Naive thymus-derived CD4-positive, alpha-beta T cell (primary cell): ENCODE data around the gene CHIC2. TPM values are rescaled to one million over a fixed set of nuclear protein-coding genes. Genes with fewer than 3 reads are reported as not detected.

ENCODE experiments used
- ATAC-seq: fragments of 150-1000 bp; cut with Tn5 transposase; 2 replicates; pipeline ENCODE4 v1.10.0; 2021; ENCODE audit warnings: mild to moderate bottlenecking, moderate library complexity
- CTCF ChIA-PET: fragments of 350-600 bp; sonication (Branson Sonifier 250); formaldehyde crosslinking; loops from one replicate; lab custom pipeline; 2021; ENCODE audit warnings: antibody characterized with exemption; lab: Charles Lee
- POLR2A ChIA-PET: fragments of 350-600 bp; sonication (Branson Sonifier 250); formaldehyde crosslinking; loops from one replicate; lab custom pipeline; 2021; ENCODE audit warnings: antibody characterized with exemption, inconsistent platforms; lab: Charles Lee
- DNase-seq, 9 donors: peaks; one replicate each; pipeline versions ENCODE4 v3.0.0 to v3.0.0-alpha.2; 2020 to 2022; ENCODE audit warnings: mixed read lengths in 1 of 9
- H3K27ac ChIP-seq: one replicate; pipeline ENCODE4 v1.7.0; 2013; ENCODE audit warnings: mild to moderate bottlenecking, low read depth, low read length, moderate library complexity
- H3K27me3 ChIP-seq, 2 donors: one replicate each; pipeline ENCODE4 v1.7.0; 2013; ENCODE audit warnings: low read length in 2 of 2, mild to moderate bottlenecking in 2 of 2, moderate library complexity in 2 of 2; ENCODE audit not compliant: control insufficient read depth in 2 of 2, insufficient read depth in 2 of 2
- H3K36me3 ChIP-seq, 3 experiments: 1 replicate in 2 of 3; 2 replicates in 1 of 3; pipeline ENCODE4 v1.7.0; 2013; ENCODE audit warnings: low read length in 3 of 3, mild to moderate bottlenecking in 3 of 3, moderate library complexity in 1 of 3; ENCODE audit not compliant: insufficient read depth in 3 of 3, control insufficient read depth in 2 of 3
- H3K4me1 ChIP-seq, 2 donors: one replicate each; pipeline ENCODE4 v1.7.0; 2013; ENCODE audit warnings: low read length in 2 of 2, mild to moderate bottlenecking in 2 of 2, moderate library complexity in 1 of 2; ENCODE audit not compliant: control insufficient read depth in 2 of 2, insufficient read depth in 2 of 2
- H3K4me3 ChIP-seq: 2 replicates; pipeline ENCODE4 v1.7.0; 2013; ENCODE audit warnings: mild to moderate bottlenecking, low read length
- H3K9me3 ChIP-seq, 3 experiments: 1 replicate in 2 of 3; 2 replicates in 1 of 3; pipeline ENCODE4 v1.7.0; 2013; ENCODE audit warnings: low read length in 3 of 3; ENCODE audit not compliant: control insufficient read depth in 2 of 3
- H3K27ac Mint-ChIP-seq, 9 donors: one replicate each; pipeline ENCODE4 v1.8.0; 2020 to 2022; ENCODE audit warnings: mixed read lengths in 9 of 9, mild to moderate bottlenecking in 8 of 9, moderate library complexity in 5 of 9, inconsistent platforms in 2 of 9
- H3K27me3 Mint-ChIP-seq, 5 donors: one replicate each; pipeline ENCODE4 v1.8.0; 2021 to 2022; ENCODE audit warnings: mixed read lengths in 5 of 5, mild to moderate bottlenecking in 1 of 5
- H3K36me3 Mint-ChIP-seq, 5 donors: one replicate each; pipeline ENCODE4 v1.8.0; 2020 to 2022; ENCODE audit warnings: mixed read lengths in 5 of 5, mild to moderate bottlenecking in 3 of 5, inconsistent platforms in 1 of 5
- H3K4me1 Mint-ChIP-seq, 7 donors: one replicate each; pipeline ENCODE4 v1.8.0; 2020 to 2022; ENCODE audit warnings: mixed read lengths in 7 of 7, mild to moderate bottlenecking in 3 of 7, inconsistent platforms in 1 of 7
- H3K4me3 Mint-ChIP-seq, 10 donors: one replicate each; pipeline ENCODE4 v1.8.0; 2020 to 2022; ENCODE audit warnings: mild to moderate bottlenecking in 10 of 10, mixed read lengths in 10 of 10, moderate library complexity in 6 of 10, inconsistent platforms in 2 of 10
- H3K9me3 Mint-ChIP-seq, 11 donors: one replicate each; pipeline ENCODE4 v1.8.0; 2020 to 2022; ENCODE audit warnings: mixed read lengths in 11 of 11, mild to moderate bottlenecking in 4 of 11, inconsistent platforms in 1 of 11, moderate library complexity in 1 of 11
- intact Hi-C, 2 donors: fragments of 100-400 bp; cut with micrococcal nuclease; formaldehyde crosslinking; loops; one replicate each; pipeline ENCODE4 v1.15.1; 2023
- polyA plus RNA-seq, 2 donors: library from polyadenylated mRNA; unstranded; fragments of 300-500 nt; fragmentation: Illumina TruSeq; gene quantifications; one replicate each; pipeline ENCODE4 v1.2.3, GENCODE V29; 2021
- total RNA-seq, 6 experiments: library from RNA in 5 of 6; stranded (reverse) in 5 of 6; gene quantifications; 1 replicate in 5 of 6; 2 replicates in 1 of 6; pipeline ENCODE4 v1.2.3 and lab custom pipeline; 2021 to 2026

The CHIC2 gene
- total and polyA plus RNA-seq, 7 experiments from 2014 or later, result 22.4 to 64.2 (median 47.2) TPM

DNA sequence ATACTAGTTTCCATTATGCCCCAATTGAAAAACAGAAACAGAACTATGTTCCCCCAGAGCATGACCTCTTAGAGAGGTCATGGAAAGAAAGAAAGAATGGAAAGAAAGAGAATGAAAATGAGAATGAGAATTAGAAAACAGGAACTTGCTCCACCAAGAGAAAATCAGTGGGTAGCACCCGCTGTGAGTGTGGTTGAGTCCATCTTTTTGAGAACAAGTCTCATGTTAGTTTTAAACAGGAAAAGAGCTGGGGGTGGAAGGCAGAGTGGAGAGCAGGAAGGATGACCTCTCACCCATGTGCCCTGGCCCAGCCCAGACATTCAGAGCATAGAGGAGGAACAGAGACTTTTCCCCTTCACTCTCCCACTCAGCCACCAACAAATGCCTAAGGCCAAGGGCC lies 40.5 kb upstream of the CHIC2 start:
- no peak overlapping the region for H3K27ac Mint-ChIP-seq

DNA sequence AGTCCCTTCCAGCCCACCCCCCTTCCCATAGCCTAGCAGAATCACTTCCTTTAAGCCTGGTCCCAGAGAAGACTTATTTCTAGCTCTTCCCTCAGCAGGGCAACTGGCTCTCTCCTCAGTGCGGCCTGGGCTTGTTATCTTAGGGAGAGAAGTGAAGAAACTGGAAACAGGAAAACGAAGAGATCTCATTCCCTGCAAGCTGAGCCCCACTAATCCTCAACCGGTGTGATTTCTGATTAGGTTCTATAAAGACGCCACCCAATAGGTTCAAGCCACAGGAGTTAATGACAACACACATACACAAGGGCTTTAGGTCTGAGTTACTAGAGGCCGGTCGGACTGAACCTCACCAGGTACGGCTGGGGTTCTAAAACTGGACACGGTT lies 38.8 kb upstream of the CHIC2 start:
- Histone ChIP-seq H3K4me1 (peaks cover 20 to 27% of the 10 kb centered on the region in 2 donors), H3K36me3 (no peaks in the 10 kb centered on the region), H3K27me3 (peaks cover 18 to 41% of the 10 kb centered on the region in 2 donors), H3K9me3 (no peaks in the 10 kb centered on the region), H3K27ac (no peak overlapping the region), H3K4me3 (no peak overlapping the region)
- Mint-ChIP-seq H3K4me3 (no peak overlapping the region), H3K9me3 (no peaks in the 10 kb centered on the region), H3K4me1 (peaks cover 25 to 58% (median 40%) of the 10 kb centered on the region in 7 donors), H3K27me3 (peaks cover 71 to 88% (median 80%) of the 10 kb centered on the region in 5 donors), H3K36me3 (peaks cover 0 to 8% (median 0%) of the 10 kb centered on the region in 5 donors), H3K27ac (no peak overlapping the region)
- CTCF ChIA-PET, result no interaction called here
- intact Hi-C loops, result loop anchor here in 1 of 2 donors (10.0 kb wide), 1 partner anchor 908 kb away; no protein-coding TSS in a partner anchor
- POLR2A ChIA-PET, result no interaction called here
- no peak for DNase-seq
- no peak for ATAC-seq

More for the DNA sequence above, 40.5 kb upstream of the CHIC2 start:
- Histone ChIP-seq H3K27me3 (peaks cover 18 to 44% of the 10 kb centered on the region in 2 donors), H3K4me3 (no peak overlapping the region), H3K9me3 (no peaks in the 10 kb centered on the region), H3K27ac (no peak overlapping the region), H3K36me3 (no peaks in the 10 kb centered on the region), H3K4me1 (peaks cover 13 to 25% of the 10 kb centered on the region in 2 donors)
- ChIA-PET POLR2A (no interaction called here), CTCF (no interaction called here)
- no peak for ATAC-seq
- intact Hi-C loops, result loop anchor here in 1 of 2 donors (10.0 kb wide), 1 partner anchor 910 kb away; no protein-coding TSS in a partner anchor
- Mint-ChIP-seq H3K4me1 (peaks cover 20 to 60% (median 41%) of the 10 kb centered on the region in 7 donors), H3K9me3 (peaks cover 0 to under 1% (median 0%) of the 10 kb centered on the region in 11 donors), H3K36me3 (peaks cover 0 to 8% (median 0%) of the 10 kb centered on the region in 5 donors), H3K27me3 (peaks cover 69 to 88% (median 78%) of the 10 kb centered on the region in 5 donors), H3K4me3 (no peak overlapping the region)
- no peak for DNase-seq

DNA sequence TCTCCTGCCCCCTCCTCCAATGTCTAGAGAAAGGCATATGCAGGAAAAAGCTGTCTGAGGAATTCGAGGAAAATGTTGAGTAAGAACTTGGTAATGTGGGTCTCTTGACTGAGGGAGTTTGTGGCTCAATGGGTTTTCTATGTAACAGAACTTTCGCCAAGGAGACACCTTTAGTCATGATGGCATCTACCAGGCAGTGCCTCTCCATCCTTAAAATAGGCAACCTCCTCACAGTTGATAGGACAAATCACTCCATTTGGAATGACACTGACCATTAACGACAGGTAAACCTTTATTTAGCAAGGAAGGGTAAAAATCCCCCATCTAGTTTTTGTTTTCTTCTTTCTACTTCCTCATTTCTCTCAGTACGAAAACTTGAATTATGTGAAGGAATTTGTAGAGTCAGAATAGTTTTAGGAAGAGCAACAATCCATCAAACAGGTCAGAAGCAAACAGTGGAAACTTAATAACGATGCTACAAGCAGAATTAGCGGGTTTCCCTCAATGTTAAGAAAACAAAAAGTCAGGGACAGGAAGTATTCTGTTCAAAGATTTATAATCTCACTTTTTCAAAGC lies 38.2 kb upstream of the CHIC2 start:
- Mint-ChIP-seq H3K4me3 (peak overlapping the region in 4 of 10 donors; percentile 8 to 76 (median 30)), H3K4me1 (peaks cover 22 to 53% (median 39%) of the 10 kb centered on the region in 7 donors), H3K27ac (peak overlapping the region in 1 of 9 donors; percentile 11), H3K36me3 (peaks cover 0 to 8% (median 0%) of the 10 kb centered on the region in 5 donors), H3K27me3 (peaks cover 73 to 88% (median 80%) of the 10 kb centered on the region in 5 donors), H3K9me3 (no peaks in the 10 kb centered on the region)
- intact Hi-C loops, result loop anchor here (1.0 to 10.0 kb wide), 2 partner anchors 8 to 908 kb away; no protein-coding TSS in a partner anchor
- DNase-seq (no peak), ATAC-seq (no peak)
- H3K4me1 ChIP-seq, result peaks cover 20 to 24% of the 10 kb centered on the region in 2 donors
- H3K27me3 ChIP-seq, result peaks cover 20 to 45% of the 10 kb centered on the region in 2 donors
- no peaks in the 10 kb centered on the region for H3K36me3 ChIP-seq
- CTCF ChIA-PET, result no interaction called here
- POLR2A ChIA-PET, result interaction anchor here (0.8 kb wide), 1 partner anchor 886 kb away, joined by 3 read pairs; no protein-coding TSS in a partner anchor
- no peaks in the 10 kb centered on the region for H3K9me3 ChIP-seq
- no peak overlapping the region for H3K27ac ChIP-seq
- no peak overlapping the region for H3K4me3 ChIP-seq

DNA sequence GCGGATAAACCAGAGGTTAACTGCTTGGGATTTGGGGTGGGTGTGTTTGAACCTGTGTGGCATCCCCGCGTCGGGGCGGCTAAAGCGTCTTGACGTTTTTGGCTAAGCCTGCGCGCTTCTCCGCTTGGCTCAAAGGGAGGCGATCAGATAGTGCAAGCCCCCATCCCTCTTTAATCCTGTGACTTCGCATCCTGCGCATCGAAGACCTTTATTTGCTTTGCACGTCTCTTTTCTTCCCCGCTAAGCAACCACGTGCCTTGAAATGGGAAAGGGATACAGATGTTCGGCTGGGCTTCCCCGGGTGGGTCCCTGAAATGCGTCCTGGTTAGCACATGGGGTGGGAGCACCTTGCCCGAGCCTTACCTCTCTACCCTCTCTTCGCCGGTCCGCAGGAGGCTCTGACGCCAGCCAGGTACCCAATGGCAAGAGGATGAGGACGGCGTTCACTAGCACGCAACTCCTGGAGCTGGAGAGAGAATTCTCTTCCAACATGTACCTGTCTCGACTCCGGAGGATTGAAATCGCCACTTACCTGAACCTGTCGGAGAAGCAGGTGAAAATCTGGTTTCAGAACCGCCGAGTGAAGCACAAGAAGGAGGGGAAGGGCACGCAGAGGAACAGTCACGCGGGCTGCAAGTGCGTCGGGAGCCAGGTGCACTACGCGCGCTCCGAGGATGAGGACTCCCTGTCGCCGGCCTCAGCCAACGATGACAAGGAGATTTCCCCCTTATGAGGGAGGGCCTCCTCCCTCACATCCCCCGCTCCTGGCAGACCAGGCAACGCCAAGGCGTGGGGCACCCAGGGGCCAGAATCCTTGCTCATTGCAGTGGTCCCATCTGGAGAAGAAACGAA lies 37.0 kb upstream of the CHIC2 start:
- peak overlapping the region; percentile 33 to 81 (median 72) for H3K4me3 Mint-ChIP-seq
- intact Hi-C loops, result loop anchor here (1.0 to 10.0 kb wide), 4 partner anchors 7 to 907 kb away; no protein-coding TSS in a partner anchor
- H3K4me1 Mint-ChIP-seq, result peaks cover 19 to 45% (median 33%) of the 10 kb centered on the region in 7 donors
- H3K27me3 Mint-ChIP-seq, result peaks cover 74 to 89% (median 82%) of the 10 kb centered on the region in 5 donors
- CTCF ChIA-PET, result no interaction called here
- DNase-seq (no peak), ATAC-seq (no peak)
- Histone ChIP-seq H3K36me3 (no peaks in the 10 kb centered on the region), H3K9me3 (no peaks in the 10 kb centered on the region), H3K4me3 (peak overlapping the region; percentile 38), H3K27ac (no peak overlapping the region), H3K27me3 (peaks cover 22 to 46% of the 10 kb centered on the region in 2 donors), H3K4me1 (peaks cover 20 to 24% of the 10 kb centered on the region in 2 donors)
- peaks cover 0 to 2% (median 0%) of the 10 kb centered on the region in 11 donors for H3K9me3 Mint-ChIP-seq
- peaks cover 0 to 8% (median 0%) of the 10 kb centered on the region in 5 donors for H3K36me3 Mint-ChIP-seq
- H3K27ac Mint-ChIP-seq, result peak overlapping the region in 1 of 9 donors; percentile 56
- POLR2A ChIA-PET, result no interaction called here

DNA sequence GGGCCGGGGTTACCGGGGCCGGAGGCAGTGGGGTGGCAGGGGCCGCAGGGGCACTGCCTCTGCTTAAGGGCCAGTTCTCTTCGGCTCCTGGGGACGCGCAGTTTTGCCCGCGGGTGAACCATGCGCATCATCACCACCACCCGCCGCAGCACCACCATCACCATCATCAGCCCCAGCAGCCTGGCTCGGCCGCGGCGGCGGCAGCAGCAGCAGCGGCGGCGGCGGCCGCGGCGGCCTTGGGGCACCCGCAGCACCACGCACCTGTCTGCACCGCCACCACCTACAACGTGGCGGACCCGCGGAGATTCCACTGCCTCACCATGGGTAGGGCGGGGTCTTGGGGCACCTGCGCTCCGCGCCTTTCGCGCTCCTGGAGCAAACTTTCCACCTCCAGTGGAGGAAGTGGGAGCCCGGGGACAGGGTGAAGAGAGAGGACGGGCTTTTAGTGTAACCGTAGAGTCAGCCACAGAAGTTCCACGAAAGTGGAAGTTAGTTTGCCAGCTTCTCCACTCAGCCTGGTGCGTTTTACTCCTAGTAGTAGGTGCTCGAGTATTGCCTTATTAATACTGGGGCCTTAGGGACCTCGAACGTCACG lies 36.3 kb upstream of the CHIC2 start:
- Histone ChIP-seq H3K4me1 (peaks cover 20 to 24% of the 10 kb centered on the region in 2 donors), H3K27me3 (peaks cover 22 to 41% of the 10 kb centered on the region in 2 donors), H3K27ac (no peak overlapping the region), H3K9me3 (no peaks in the 10 kb centered on the region), H3K4me3 (peak overlapping the region; percentile 38), H3K36me3 (no peaks in the 10 kb centered on the region)
- DNase-seq, result peak in 1 of 9 donors; percentile 28
- ATAC-seq, result peak; percentile 49
- ChIA-PET POLR2A (no interaction called here), CTCF (no interaction called here)
- intact Hi-C loops, result loop anchor here in 1 of 2 donors (1.0 to 10.0 kb wide), 3 partner anchors 8 to 906 kb away; no protein-coding TSS in a partner anchor
- H3K4me1 Mint-ChIP-seq, result peaks cover 19 to 50% (median 33%) of the 10 kb centered on the region in 7 donors
- H3K9me3 Mint-ChIP-seq, result peaks cover 0 to 2% (median 0%) of the 10 kb centered on the region in 11 donors
- peak overlapping the region in 1 of 9 donors; percentile 56 for H3K27ac Mint-ChIP-seq
- H3K27me3 Mint-ChIP-seq, result peaks cover 78 to 91% (median 86%) of the 10 kb centered on the region in 5 donors
- H3K4me3 Mint-ChIP-seq, result peak overlapping the region; percentile 33 to 81 (median 72)
- peaks cover 0 to 12% (median 0%) of the 10 kb centered on the region in 5 donors for H3K36me3 Mint-ChIP-seq
